ENCODE data around the gene UBL4B. TPM values are rescaled to one million over a fixed set of nuclear protein-coding genes. Genes with fewer than 3 reads are reported as not detected.

Gene UBL4B
- total RNA-seq, 1 donor from 2014 or later = 1.0 TPM

- Mint-ChIP-seq H3K9me3 (no peaks in the 10 kb centered on the region), H3K4me1 (ENCODE audit: unreplicated experiment) (peaks cover 27% of the 10 kb centered on the region), H3K36me3 (no peaks in the 10 kb centered on the region), H3K27ac (peak overlapping the region; percentile 15), H3K27me3 (peaks cover 29% of the 10 kb centered on the region), H3K4me3 (no peak overlapping the region)
- no peak for DNase-seq (ENCODE audit: extremely low spot score, unreplicated experiment)
- no peak for TF ChIP-seq CTCF (conservative IDR thresholded peaks at IDR 0.05)
These were observed 10.2 kb upstream of the UBL4B start for GRCh38 chr1:110102081-110102480.

DNA sequence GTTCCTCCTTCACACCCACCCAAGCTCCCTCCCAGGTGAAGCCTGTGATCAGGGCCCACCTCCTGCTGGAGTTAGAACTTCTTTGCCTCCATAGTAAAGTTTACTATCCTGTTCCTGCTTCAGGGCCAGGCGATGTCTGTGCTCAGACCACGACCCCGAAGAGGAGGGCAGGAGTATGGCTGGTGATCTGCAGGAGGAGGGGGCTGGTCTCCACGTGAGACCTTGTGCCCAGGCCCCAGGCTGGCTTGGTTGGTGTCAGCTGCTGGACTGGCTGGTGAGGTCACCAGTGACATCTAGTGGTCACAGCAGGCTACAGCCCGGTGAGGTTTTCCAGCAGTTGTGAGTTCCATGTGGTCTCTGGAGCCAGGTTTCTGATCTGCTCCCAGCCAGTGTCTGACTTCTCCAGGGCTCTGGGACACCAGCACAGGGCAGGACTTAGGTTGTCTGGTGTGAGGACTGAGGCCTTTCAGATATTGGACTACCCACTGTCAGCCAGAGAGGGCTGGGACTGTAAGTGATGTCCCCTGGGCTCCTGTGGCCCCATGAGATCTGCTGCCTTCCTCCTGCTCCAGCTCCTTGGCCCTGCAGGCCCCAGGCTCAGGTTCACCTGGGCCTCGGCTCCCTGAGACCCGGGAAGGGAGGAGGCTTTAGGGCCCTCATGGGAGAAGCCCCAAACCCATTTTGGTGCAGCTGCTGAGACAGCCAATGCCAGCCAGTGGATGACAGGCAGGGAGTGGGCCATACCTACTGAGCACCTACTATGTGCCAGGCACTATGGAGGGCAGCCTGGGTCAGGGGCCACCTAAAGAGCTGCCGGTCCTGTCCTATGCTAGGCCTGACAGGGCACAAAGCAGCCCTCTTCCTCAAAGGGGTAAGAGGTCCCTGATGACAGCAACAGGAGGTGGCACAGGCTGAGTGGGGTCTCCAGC, 6.0 kb upstream of the UBL4B start:
- H3K27me3 Mint-ChIP-seq = peaks cover 46% of the 10 kb centered on the region
- peak overlapping the region; percentile 44 for H3K4me3 Mint-ChIP-seq
- DNase-seq (ENCODE audit: extremely low spot score, unreplicated experiment) = peak; percentile 79
- no peaks in the 10 kb centered on the region for H3K9me3 Mint-ChIP-seq
- H3K4me1 Mint-ChIP-seq (ENCODE audit: unreplicated experiment) = peaks cover 21% of the 10 kb centered on the region
- TF ChIP-seq CTCF (conservative IDR thresholded peaks at IDR 0.05) = peak; percentile 95
- H3K36me3 Mint-ChIP-seq = no peaks in the 10 kb centered on the region
- H3K27ac Mint-ChIP-seq = no peak overlapping the region

GRCh38 chr1:110107867-110108469, 4.3 kb upstream of the UBL4B start:
- H3K9me3 Mint-ChIP-seq = no peaks in the 10 kb centered on the region
- no peak for DNase-seq (ENCODE audit: extremely low spot score, unreplicated experiment)
- H3K4me3 Mint-ChIP-seq = no peak overlapping the region
- H3K36me3 Mint-ChIP-seq = no peaks in the 10 kb centered on the region
- H3K4me1 Mint-ChIP-seq (ENCODE audit: unreplicated experiment) = peaks cover 14% of the 10 kb centered on the region
- peaks cover 51% of the 10 kb centered on the region for H3K27me3 Mint-ChIP-seq
- no peak for TF ChIP-seq CTCF (conservative IDR thresholded peaks at IDR 0.05)
- H3K27ac Mint-ChIP-seq = no peak overlapping the region

GRCh38 chr1:110111081-110111480, 1.2 kb upstream of the UBL4B start:
- H3K4me3 Mint-ChIP-seq = no peak overlapping the region
- H3K36me3 Mint-ChIP-seq = no peaks in the 10 kb centered on the region
- H3K9me3 Mint-ChIP-seq = no peaks in the 10 kb centered on the region
- no peak for DNase-seq (ENCODE audit: extremely low spot score, unreplicated experiment)
- no peak for TF ChIP-seq CTCF (conservative IDR thresholded peaks at IDR 0.05)
- peaks cover 65% of the 10 kb centered on the region for H3K27me3 Mint-ChIP-seq
- no peak overlapping the region for H3K27ac Mint-ChIP-seq
- H3K4me1 Mint-ChIP-seq (ENCODE audit: unreplicated experiment) = peaks cover 20% of the 10 kb centered on the region

- H3K36me3 Mint-ChIP-seq = no peaks in the 10 kb centered on the region
- H3K4me1 Mint-ChIP-seq (ENCODE audit: unreplicated experiment) = peaks cover 28% of the 10 kb centered on the region
- TF ChIP-seq CTCF (conservative IDR thresholded peaks at IDR 0.05) = no peak
- H3K27ac Mint-ChIP-seq = no peak overlapping the region
- peaks cover 68% of the 10 kb centered on the region for H3K27me3 Mint-ChIP-seq
- no peak overlapping the region for H3K4me3 Mint-ChIP-seq
- no peak for DNase-seq (ENCODE audit: extremely low spot score, unreplicated experiment)
- H3K9me3 Mint-ChIP-seq = no peaks in the 10 kb centered on the region
These were observed 413 bp downstream of the UBL4B start for GRCh38 chr1:110112656-110113055.

All from type B pancreatic cell (in vitro differentiated cells).